Measurements from ENCODE around the gene NOL9. TPM values are rescaled to one million over a fixed set of nuclear protein-coding genes. Genes with fewer than 3 reads are reported as not detected.
A peak's percentile ranks its signal among the peaks of the same experiment; 100 is the strongest.

Gene NOL9
- total and polyA plus RNA-seq, 9 of the 15 experiments (the other 6 are each of a cell fraction or from before 2014, with no cell fraction given) = 5.6 to 76.5 (median 47.3) TPM

DNA sequence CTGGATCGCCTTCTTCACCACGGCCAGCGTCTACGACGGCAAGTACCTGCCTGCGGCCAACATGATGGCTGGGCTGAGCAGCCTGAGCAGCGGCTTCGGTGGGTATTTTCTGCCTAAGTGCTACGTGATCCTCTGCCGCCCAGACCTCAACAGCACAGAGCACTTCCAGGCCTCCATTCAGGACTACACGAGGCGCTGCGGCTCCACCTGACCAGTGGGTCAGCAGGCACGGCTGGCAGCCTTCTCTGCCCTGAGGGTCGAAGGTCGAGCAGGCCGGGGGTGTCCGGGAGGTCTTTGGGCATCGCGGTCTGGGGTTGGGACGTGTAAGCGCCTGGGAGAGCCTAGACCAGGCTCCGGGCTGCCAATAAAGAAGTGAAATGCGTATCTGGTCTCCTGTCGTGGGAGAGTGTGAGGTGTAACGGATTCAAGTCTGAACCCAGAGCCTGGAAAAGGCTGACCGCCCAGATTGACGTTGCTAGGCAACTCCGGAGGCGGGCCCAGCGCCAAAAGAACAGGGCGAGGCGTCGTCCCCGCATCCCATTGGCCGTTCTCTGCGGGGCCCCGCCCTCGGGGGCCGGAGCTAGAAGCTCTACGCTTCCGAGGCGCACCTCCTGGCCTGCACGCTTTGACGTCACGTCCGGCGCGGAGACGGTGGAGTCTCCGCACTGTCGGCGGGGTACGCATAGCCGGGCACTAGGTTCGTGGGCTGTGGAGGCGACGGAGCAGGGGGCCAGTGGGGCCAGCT lies 25.2 kb upstream of the NOL9 start, which contains the start of gene ZBTB48 (continued):
- TF ChIP-seq, protein P1, sequence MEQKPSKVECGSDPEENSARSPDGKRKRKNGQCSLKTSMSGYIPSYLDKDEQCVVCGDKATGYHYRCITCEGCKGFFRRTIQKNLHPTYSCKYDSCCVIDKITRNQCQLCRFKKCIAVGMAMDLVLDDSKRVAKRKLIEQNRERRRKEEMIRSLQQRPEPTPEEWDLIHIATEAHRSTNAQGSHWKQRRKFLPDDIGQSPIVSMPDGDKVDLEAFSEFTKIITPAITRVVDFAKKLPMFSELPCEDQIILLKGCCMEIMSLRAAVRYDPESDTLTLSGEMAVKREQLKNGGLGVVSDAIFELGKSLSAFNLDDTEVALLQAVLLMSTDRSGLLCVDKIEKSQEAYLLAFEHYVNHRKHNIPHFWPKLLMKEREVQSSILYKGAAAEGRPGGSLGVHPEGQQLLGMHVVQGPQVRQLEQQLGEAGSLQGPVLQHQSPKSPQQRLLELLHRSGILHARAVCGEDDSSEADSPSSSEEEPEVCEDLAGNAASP (IDR thresholded peaks at IDR 0.05) = no peak
- TF ChIP-seq SMAD4 (CRISPR knock-in tag; conservative IDR thresholded peaks at IDR 0.05) (0 out of 2 replicates have a peak, but pooled peaks have one; percentile 14), EP300 (IDR thresholded peaks at IDR 0.05; ENCODE audit: low read length) (no peak), NR2F6 (CRISPR knock-in tag; IDR thresholded peaks at IDR 0.05) (no peak), PHB (CRISPR knock-in tag; IDR thresholded peaks at IDR 0.05) (no peak), FOXP1 (CRISPR knock-in tag; IDR thresholded peaks at IDR 0.05) (no peak), ZBED1 (IDR thresholded peaks at IDR 0.05) (no peak), POLR2A (conservative IDR thresholded peaks at IDR 0.05) (peak; percentile 94), GTF2E2 (tag; IDR thresholded peaks at IDR 0.05) (no peak), SRSF1 (IDR thresholded peaks at IDR 0.05; ENCODE audit: low read depth, low read length) (no peak), PML (IDR thresholded peaks at IDR 0.05; ENCODE audit: low read length) (peak; percentile 38; the same call in 1 of the 2 replicates), KLF16 (IDR thresholded peaks at IDR 0.05) (no peak), TOE1 (IDR thresholded peaks at IDR 0.05; ENCODE audit: borderline replicate concordance) (no peak), TOE1 (CRISPR knock-in tag; IDR thresholded peaks at IDR 0.05; ENCODE audit: borderline replicate concordance, low read depth) (no peak), C11orf30 (IDR thresholded peaks at IDR 0.05; ENCODE audit: low read depth) (peak; percentile 84), TEAD1 (CRISPR knock-in tag; IDR thresholded peaks at IDR 0.05) (no peak; a peak in 1 of 4 replicates), SMAD1 (IDR thresholded peaks at IDR 0.05; ENCODE audit: low read depth, low read length, partially characterized antibody) (peak; percentile 73), GTF2A2 (tag; IDR thresholded peaks at IDR 0.05) (no peak), HDAC8 (tag; IDR thresholded peaks at IDR 0.05) (no peak), NCOA2 (IDR thresholded peaks at IDR 0.05; ENCODE audit: partially characterized antibody in 2 of 2) (no peak), CHCHD3 (CRISPR knock-in tag; IDR thresholded peaks at IDR 0.05) (no peak), JUNB (CRISPR knock-in tag; conservative IDR thresholded peaks at IDR 0.05) (no peak), CBFA2T2 (conservative IDR thresholded peaks at IDR 0.05) (no peak), ZNF175 (CRISPR knock-in tag; IDR thresholded peaks at IDR 0.05; ENCODE audit: low read depth) (no peak), ZNF143 (CRISPR knock-in tag; IDR thresholded peaks at IDR 0.05) (no peak), LARP7 (IDR thresholded peaks at IDR 0.05) (no peak)
- TF ChIP-seq, protein P2, sequence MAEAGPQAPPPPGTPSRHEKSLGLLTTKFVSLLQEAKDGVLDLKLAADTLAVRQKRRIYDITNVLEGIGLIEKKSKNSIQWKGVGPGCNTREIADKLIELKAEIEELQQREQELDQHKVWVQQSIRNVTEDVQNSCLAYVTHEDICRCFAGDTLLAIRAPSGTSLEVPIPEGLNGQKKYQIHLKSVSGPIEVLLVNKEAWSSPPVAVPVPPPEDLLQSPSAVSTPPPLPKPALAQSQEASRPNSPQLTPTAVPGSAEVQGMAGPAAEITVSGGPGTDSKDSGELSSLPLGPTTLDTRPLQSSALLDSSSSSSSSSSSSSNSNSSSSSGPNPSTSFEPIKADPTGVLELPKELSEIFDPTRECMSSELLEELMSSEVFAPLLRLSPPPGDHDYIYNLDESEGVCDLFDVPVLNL (CRISPR knock-in tag; IDR thresholded peaks at IDR 0.05; ENCODE audit: low read depth) = no peak
- TF ChIP-seq, protein P3, sequence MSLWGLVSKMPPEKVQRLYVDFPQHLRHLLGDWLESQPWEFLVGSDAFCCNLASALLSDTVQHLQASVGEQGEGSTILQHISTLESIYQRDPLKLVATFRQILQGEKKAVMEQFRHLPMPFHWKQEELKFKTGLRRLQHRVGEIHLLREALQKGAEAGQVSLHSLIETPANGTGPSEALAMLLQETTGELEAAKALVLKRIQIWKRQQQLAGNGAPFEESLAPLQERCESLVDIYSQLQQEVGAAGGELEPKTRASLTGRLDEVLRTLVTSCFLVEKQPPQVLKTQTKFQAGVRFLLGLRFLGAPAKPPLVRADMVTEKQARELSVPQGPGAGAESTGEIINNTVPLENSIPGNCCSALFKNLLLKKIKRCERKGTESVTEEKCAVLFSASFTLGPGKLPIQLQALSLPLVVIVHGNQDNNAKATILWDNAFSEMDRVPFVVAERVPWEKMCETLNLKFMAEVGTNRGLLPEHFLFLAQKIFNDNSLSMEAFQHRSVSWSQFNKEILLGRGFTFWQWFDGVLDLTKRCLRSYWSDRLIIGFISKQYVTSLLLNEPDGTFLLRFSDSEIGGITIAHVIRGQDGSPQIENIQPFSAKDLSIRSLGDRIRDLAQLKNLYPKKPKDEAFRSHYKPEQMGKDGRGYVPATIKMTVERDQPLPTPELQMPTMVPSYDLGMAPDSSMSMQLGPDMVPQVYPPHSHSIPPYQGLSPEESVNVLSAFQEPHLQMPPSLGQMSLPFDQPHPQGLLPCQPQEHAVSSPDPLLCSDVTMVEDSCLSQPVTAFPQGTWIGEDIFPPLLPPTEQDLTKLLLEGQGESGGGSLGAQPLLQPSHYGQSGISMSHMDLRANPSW (CRISPR knock-in tag; IDR thresholded peaks at IDR 0.05) = peak; percentile 88; the same call in 1 of the 2 replicates
